ENCODE results near the gene CADPS2. TPM values are rescaled to one million over a fixed set of nuclear protein-coding genes. Genes with fewer than 3 reads are reported as not detected.

The CADPS2 gene
- total RNA-seq, 1 donor from 2014 or later = 6.4 TPM

DNA sequence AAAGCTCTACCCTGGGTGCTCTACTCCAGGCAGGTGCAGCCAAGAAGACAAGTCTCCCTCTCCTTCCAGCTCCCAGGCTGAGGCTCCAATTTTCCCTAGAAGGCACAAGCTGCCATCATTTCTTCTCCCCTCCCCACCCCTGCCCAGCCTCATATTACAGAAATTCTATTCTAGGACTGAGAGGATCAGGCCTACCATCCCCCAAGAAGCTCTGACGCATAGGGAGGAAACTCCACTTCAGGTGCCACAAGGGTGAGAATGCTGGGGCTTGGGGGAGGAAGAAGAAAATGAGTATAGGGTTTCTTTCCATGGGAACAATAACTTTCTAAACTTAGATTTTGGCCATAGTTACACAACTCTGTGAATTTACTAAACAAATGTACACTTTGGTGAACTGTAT lies 617.0 kb downstream of the CADPS2 start:
- Mint-ChIP-seq H3K36me3 (ENCODE audit: low read depth, unreplicated experiment) (no peaks in the 10 kb centered on the region), H3K27me3 (ENCODE audit: low read depth, unreplicated experiment) (no peaks in the 10 kb centered on the region), H3K4me3 (ENCODE audit: unreplicated experiment) (no peak overlapping the region), H3K27ac (ENCODE audit: unreplicated experiment) (no peak overlapping the region), H3K4me1 (ENCODE audit: low read depth, unreplicated experiment) (no peaks in the 10 kb centered on the region), H3K9me3 (ENCODE audit: unreplicated experiment) (no peaks in the 10 kb centered on the region)
- Histone ChIP-seq H3K36me3 (ENCODE audit: insufficient read depth, low read length) (no peaks in the 10 kb centered on the region), H3K9me3 (ENCODE audit: insufficient read depth, low read depth, low read length) (no peaks in the 10 kb centered on the region), H3K27ac (ENCODE audit: low read depth, low read length) (no peak overlapping the region), H3K79me2 (ENCODE audit: insufficient read depth, low read length) (no peaks in the 10 kb centered on the region), H3K9ac (ENCODE audit: low read length) (no peak overlapping the region), H3K4me1 (ENCODE audit: insufficient read depth, low read length) (no peaks in the 10 kb centered on the region), H4K20me1 (ENCODE audit: insufficient read depth, low read length) (no peaks in the 10 kb centered on the region), H3K4me3 (ENCODE audit: insufficient read depth, low read depth, low read length) (no peak overlapping the region), H2AFZ (ENCODE audit: low read depth, low read length) (no peak overlapping the region), H3K27me3 (ENCODE audit: insufficient read depth, low read length) (no peaks in the 10 kb centered on the region), H3K4me2 (ENCODE audit: low read length) (no peak overlapping the region)
- TF ChIP-seq, protein P1, sequence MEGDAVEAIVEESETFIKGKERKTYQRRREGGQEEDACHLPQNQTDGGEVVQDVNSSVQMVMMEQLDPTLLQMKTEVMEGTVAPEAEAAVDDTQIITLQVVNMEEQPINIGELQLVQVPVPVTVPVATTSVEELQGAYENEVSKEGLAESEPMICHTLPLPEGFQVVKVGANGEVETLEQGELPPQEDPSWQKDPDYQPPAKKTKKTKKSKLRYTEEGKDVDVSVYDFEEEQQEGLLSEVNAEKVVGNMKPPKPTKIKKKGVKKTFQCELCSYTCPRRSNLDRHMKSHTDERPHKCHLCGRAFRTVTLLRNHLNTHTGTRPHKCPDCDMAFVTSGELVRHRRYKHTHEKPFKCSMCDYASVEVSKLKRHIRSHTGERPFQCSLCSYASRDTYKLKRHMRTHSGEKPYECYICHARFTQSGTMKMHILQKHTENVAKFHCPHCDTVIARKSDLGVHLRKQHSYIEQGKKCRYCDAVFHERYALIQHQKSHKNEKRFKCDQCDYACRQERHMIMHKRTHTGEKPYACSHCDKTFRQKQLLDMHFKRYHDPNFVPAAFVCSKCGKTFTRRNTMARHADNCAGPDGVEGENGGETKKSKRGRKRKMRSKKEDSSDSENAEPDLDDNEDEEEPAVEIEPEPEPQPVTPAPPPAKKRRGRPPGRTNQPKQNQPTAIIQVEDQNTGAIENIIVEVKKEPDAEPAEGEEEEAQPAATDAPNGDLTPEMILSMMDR (IDR thresholded peaks at IDR 0.05; ENCODE audit: insufficient read depth, low read depth, low read length) = no peak
- no peak for TF ChIP-seq EZH2 (IDR thresholded peaks at IDR 0.05; ENCODE audit: insufficient read depth, low read length)
- no peak for DNase-seq (ENCODE audit: low read depth)
- FAIRE-seq = no peak

Other genes starting within 250 kb of the CADPS2 start
- 0.30 and 0.41 TPM in 2 replicates for gene RNF133, start 187.3 kb downstream of the CADPS2 start, total RNA-seq
- gene RNF148, start 183.5 kb downstream of the CADPS2 start, total RNA-seq = 0.50 TPM in 1 of 2 replicates, not detected in the other
- gene TAS2R16, start 109.2 kb upstream of the CADPS2 start, total RNA-seq = not detected in 2 replicates